Smooth muscle cell (in vitro differentiated cells): Measurements from ENCODE around the gene AQP1. TPM values are rescaled to one million over a fixed set of nuclear protein-coding genes. Genes with fewer than 3 reads are reported as not detected.

Experiments used
- DNase-seq: peaks from one replicate; lab custom pipeline; 2025; ENCODE audit not compliant: unreplicated experiment; lab: John Stamatoyannopoulos, UW
- H2AFZ ChIP-seq: fragments of 200-600 bp; sonication (generic); 2 replicates; pipeline ENCODE4 v1.6.0; 2016; ENCODE audit warnings: antibody characterized with exemption, low read depth, mild to moderate bottlenecking
- H3F3A ChIP-seq: fragments of 200-600 bp; sonication (generic); 2 replicates; pipeline ENCODE4 v1.6.0; 2017; ENCODE audit warnings: antibody characterized with exemption, low read depth
- H3K27ac ChIP-seq: fragments of 200-600 bp; sonication (generic); 2 replicates; pipeline ENCODE4 v1.5.1; 2016; ENCODE audit warnings: low read depth, mild to moderate bottlenecking
- H3K27me3 ChIP-seq: fragments of 200-600 bp; sonication (generic); 2 replicates; pipeline ENCODE4 v1.6.1; 2016; ENCODE audit warnings: low read depth, mild to moderate bottlenecking
- H3K36me3 ChIP-seq: fragments of 200-600 bp; sonication (generic); 2 replicates; pipeline ENCODE4 v1.5.1; 2016; ENCODE audit warnings: low read depth
- H3K4me1 ChIP-seq: fragments of 200-600 bp; sonication (generic); 2 replicates; pipeline ENCODE4 v1.5.1; 2016; ENCODE audit warnings: low read depth
- H3K4me2 ChIP-seq: fragments of 200-600 bp; sonication (generic); 2 replicates; pipeline ENCODE4 v1.6.0; 2016; ENCODE audit warnings: mild to moderate bottlenecking
- H3K4me3 ChIP-seq: fragments of 200-600 bp; sonication (generic); 2 replicates; pipeline ENCODE4 v1.5.1; 2016; ENCODE audit warnings: mild to moderate bottlenecking
- H3K79me2 ChIP-seq: fragments of 200-600 bp; sonication (generic); 2 replicates; pipeline ENCODE4 v1.6.0; 2016; ENCODE audit warnings: low read depth, mild to moderate bottlenecking
- H3K9ac ChIP-seq: fragments of 200-600 bp; sonication (generic); 2 replicates; pipeline ENCODE4 v1.6.0; 2016; ENCODE audit warnings: low read depth
- H3K9me3 ChIP-seq: fragments of 200-600 bp; sonication (generic); replicated peaks from 2 replicates; pipeline ENCODE4 v1.5.1; 2016; ENCODE audit warnings: low read depth
- H4K20me1 ChIP-seq: fragments of 200-600 bp; sonication (generic); 2 replicates; pipeline ENCODE4 v1.6.0; 2016; ENCODE audit warnings: low read depth
- CTCF ChIP-seq: fragments of 200-600 bp; sonication (generic); IDR thresholded peaks from 2 replicates; pipeline ENCODE4 v1.5.1; 2017; ENCODE audit warnings: borderline replicate concordance, mild to moderate bottlenecking, antibody characterized with exemption; ENCODE audit not compliant: insufficient read depth, poor library complexity, severe bottlenecking
- WGBS: methylation state at CpG from one replicate; pipeline ENCODE4 v1.1.7; 2016; ENCODE audit warnings: low lambda C conversion rate; 5-methylcytosine and 5-hydroxymethylcytosine counted together
- polyA plus RNA-seq: library from polyadenylated mRNA; unstranded; fragments of >200 nt; fragmentation: Nextera tagmentation; extraction: Ambion mirVana; gene quantifications from 2 replicates; pipeline ENCODE4 v1.2.1, GENCODE V29; 2016
- total RNA-seq: library from RNA; depleted of rRNA; stranded (reverse); fragments of >200 nt; gene quantifications from 2 replicates; pipeline ENCODE4 v1.2.3, GENCODE V29; 2014

Gene AQP1
- total and polyA plus RNA-seq, 2 experiments from 2014 or later, result 2,330 to 2,747 TPM

- Histone ChIP-seq H3K27ac (peak overlapping the region; percentile 78), H3K36me3 (no peaks in the 10 kb centered on the region), H3K4me3 (peak overlapping the region; percentile 57), H3K27me3 (no peaks in the 10 kb centered on the region), H4K20me1 (peaks cover 79% of the 10 kb centered on the region), H3K9me3 (no peaks in the 10 kb centered on the region), H2AFZ (no peak overlapping the region), H3K9ac (peak overlapping the region; percentile 52), H3K4me1 (peaks cover 19% of the 10 kb centered on the region), H3F3A (peaks cover 20% of the 10 kb centered on the region), H3K4me2 (peak overlapping the region; percentile 98), H3K79me2 (peaks cover 82% of the 10 kb centered on the region)
- 9% methylated on average over 4 of the region's 4 CpGs for WGBS
- DNase-seq, result no peak
- TF ChIP-seq CTCF, result no peak
These were observed 2.9 kb downstream of the AQP1 start for GRCh38 chr7:30914596-30914995.

- Histone ChIP-seq H3K9me3 (no peaks in the 10 kb centered on the region), H3K36me3 (no peaks in the 10 kb centered on the region), H3K4me1 (peaks cover 19% of the 10 kb centered on the region), H3K4me2 (peak overlapping the region; percentile 98), H3K9ac (peak overlapping the region; percentile 52), H3K27ac (peak overlapping the region; percentile 78), H3K27me3 (no peaks in the 10 kb centered on the region), H3K4me3 (peak overlapping the region; percentile 57), H3F3A (peaks cover 25% of the 10 kb centered on the region), H3K79me2 (peaks cover 87% of the 10 kb centered on the region), H2AFZ (no peak overlapping the region), H4K20me1 (peaks cover 84% of the 10 kb centered on the region)
- no peak for DNase-seq
- WGBS, result 29% methylated on average over 9 of the region's 11 CpGs
- no peak for TF ChIP-seq CTCF
These were observed 3.5 kb downstream of the AQP1 start for GRCh38 chr7:30915005-30915601.

- peak overlapping the region; percentile 52 for H3K9ac ChIP-seq
These were observed 4.1 kb downstream of the AQP1 start for GRCh38 chr7:30915751-30916150.

More at GRCh38 chr7:30915751-30916150, 4.1 kb downstream of the AQP1 start:
- H3K9me3 ChIP-seq, result no peaks in the 10 kb centered on the region
- H3K4me1 ChIP-seq, result peaks cover 22% of the 10 kb centered on the region
- 49% methylated on average over 6 of the region's 6 CpGs for WGBS
- H3K4me3 ChIP-seq, result peak overlapping the region; percentile 57
- no peak overlapping the region for H2AFZ ChIP-seq
- peaks cover 90% of the 10 kb centered on the region for H4K20me1 ChIP-seq
- DNase-seq, result no peak
- H3F3A ChIP-seq, result peaks cover 31% of the 10 kb centered on the region
- H3K27ac ChIP-seq, result peak overlapping the region; percentile 78
- no peaks in the 10 kb centered on the region for H3K36me3 ChIP-seq
- H3K27me3 ChIP-seq, result no peaks in the 10 kb centered on the region
- H3K4me2 ChIP-seq, result peak overlapping the region; percentile 98
- peaks cover 93% of the 10 kb centered on the region for H3K79me2 ChIP-seq
- TF ChIP-seq CTCF, result no peak
